ENCODE data around the gene ITGBL1.

- TF ChIP-seq CTCF (IDR thresholded peaks at IDR 0.05; ENCODE audit: low read length), result no peak
- no peak for TF ChIP-seq EZH2 (optimal IDR thresholded peaks at IDR 0.05; ENCODE audit: low read depth, low read length)
Measured at GRCh38 chr13:101473458-101473857, 21.0 kb downstream of the ITGBL1 start.

Measured in MM.1S (cell line).